Keratinocyte (primary cell): ENCODE results near the gene MXRA8. TPM values are rescaled to one million over a fixed set of nuclear protein-coding genes. Genes with fewer than 3 reads are reported as not detected.

Experiments
- DNase-seq: peaks from one replicate; pipeline ENCODE4 v3.0.0-alpha.2; 2011; ENCODE audit warnings: low read depth, missing footprints, low spot score
- FAIRE-seq: peaks from 2 replicates; lab custom pipeline; 2011; peaks lifted over from hg19 to GRCh38; lab: Jason Lieb, UNC
- H2AFZ ChIP-seq: 2 replicates; pipeline ENCODE4 v1.6.0; 2012; ENCODE audit warnings: low read length, control low read depth, inconsistent platforms; ENCODE audit not compliant: control insufficient read depth
- H3K27ac ChIP-seq: 2 replicates; pipeline ENCODE4 v1.5.1; 2011; ENCODE audit warnings: low read length; ENCODE audit not compliant: control insufficient read depth, insufficient read depth
- H3K27me3 ChIP-seq: 3 replicates; pipeline ENCODE4 v1.6.0; 2011; ENCODE audit warnings: low read length; ENCODE audit not compliant: control insufficient read depth, insufficient read depth; ENCODE audit errors: extremely low read depth
- H3K36me3 ChIP-seq, 2 experiments: 2 replicates in 1 of 2; 3 replicates in 1 of 2; pipeline ENCODE4 v1.5.1; 2011; ENCODE audit warnings: low read length in 2 of 2, mild to moderate bottlenecking in 1 of 2; ENCODE audit not compliant: control insufficient read depth in 2 of 2, insufficient read depth in 2 of 2; ENCODE audit errors: extremely low read depth in 1 of 2
- H3K4me1 ChIP-seq: 3 replicates; pipeline ENCODE4 v1.5.1; 2011; ENCODE audit warnings: low read length; ENCODE audit not compliant: control insufficient read depth, insufficient read depth; ENCODE audit errors: extremely low read depth
- H3K4me2 ChIP-seq: 3 replicates; pipeline ENCODE4 v1.6.0; 2011; ENCODE audit warnings: low read depth, low read length; ENCODE audit not compliant: control insufficient read depth, insufficient read depth; ENCODE audit errors: extremely low read depth
- H3K4me3 ChIP-seq, 3 experiments: fragments of 200-600 bp in 1 of 3; sonication (generic) in 1 of 3; 2 replicates in 2 of 3; 3 replicates in 1 of 3; pipeline ENCODE4 v1.5.1; 2011 to 2016; ENCODE audit warnings: low read length in 3 of 3, mild to moderate bottlenecking in 3 of 3, control low read depth in 2 of 3, inconsistent platforms in 1 of 3, low read depth in 1 of 3, mixed read lengths in 1 of 3, mixed run types in 1 of 3, moderate library complexity in 1 of 3; ENCODE audit not compliant: control insufficient read depth in 2 of 3, insufficient read depth in 2 of 3; ENCODE audit errors: extremely low read depth in 1 of 3
- H3K79me2 ChIP-seq: 2 replicates; pipeline ENCODE4 v1.6.0; 2012; ENCODE audit warnings: low read length; ENCODE audit not compliant: control insufficient read depth, insufficient read depth
- H3K9ac ChIP-seq: 3 replicates; pipeline ENCODE4 v1.6.0; 2011; ENCODE audit warnings: low read length; ENCODE audit not compliant: control insufficient read depth, insufficient read depth; ENCODE audit errors: extremely low read depth
- H3K9me1 ChIP-seq: 3 replicates; pipeline ENCODE4 v1.6.0; 2011; ENCODE audit warnings: low read length; ENCODE audit not compliant: control insufficient read depth, insufficient read depth; ENCODE audit errors: extremely low read depth
- H3K9me3 ChIP-seq: 2 replicates; pipeline ENCODE4 v1.5.1; 2012; ENCODE audit warnings: low read depth, low read length; ENCODE audit not compliant: control insufficient read depth
- H4K20me1 ChIP-seq: 3 replicates; pipeline ENCODE4 v1.6.0; 2011; ENCODE audit warnings: low read length; ENCODE audit not compliant: control insufficient read depth, insufficient read depth; ENCODE audit errors: extremely low read depth
- EZH2 ChIP-seq: IDR thresholded peaks from one replicate; pipeline ENCODE4 v1.6.1; 2012; ENCODE audit warnings: inconsistent platforms, mild to moderate bottlenecking, low read length, moderate library complexity
- dilution Hi-C: fragments of 300-500 bp; cut with MboI; formaldehyde crosslinking; loops from one replicate; pipeline ENCODE4 v1.7.0; 2020; ENCODE audit warnings: low sequenced_read_pairs; ENCODE audit not compliant: extremely low pct_ligation_motif_present
- polyA plus RNA-seq, 5 experiments: library from polyadenylated mRNA; depleted of rRNA in 3 of 5; stranded (reverse) in 3 of 5; stranded (forward) in 1 of 5; unstranded in 1 of 5; fragments of >200 nt; gene quantifications; 1 replicate in 1 of 5; 2 replicates in 3 of 5; 3 replicates in 1 of 5; pipeline versions ENCODE4 v1.2.1 to v1.2.3, GENCODE V29; 2011 to 2012; ENCODE audit warnings: missing spikeins in 2 of 5, low read depth in 1 of 5, low replicate concordance in 1 of 5
- TF ChIP-seq, protein P1 (sequence below), 3 experiments: IDR thresholded peaks in 1 of 3; conservative IDR thresholded peaks in 1 of 3; optimal IDR thresholded peaks in 1 of 3; 2 replicates in 2 of 3; 3 replicates in 1 of 3; pipeline versions ENCODE3 to v1.5.1; 2011; ENCODE audit warnings: low read length in 3 of 3, mild to moderate bottlenecking in 3 of 3, moderate library complexity in 2 of 3, control low read depth in 1 of 3, inconsistent platforms in 1 of 3; ENCODE audit not compliant: insufficient read depth in 2 of 3; ENCODE audit errors: extremely low read depth in 1 of 3

Gene MXRA8
- polyA plus RNA-seq, 1 donor (not counting 4 experiments of a cell fraction or from before 2014, with no cell fraction given), result not detected

DNA sequence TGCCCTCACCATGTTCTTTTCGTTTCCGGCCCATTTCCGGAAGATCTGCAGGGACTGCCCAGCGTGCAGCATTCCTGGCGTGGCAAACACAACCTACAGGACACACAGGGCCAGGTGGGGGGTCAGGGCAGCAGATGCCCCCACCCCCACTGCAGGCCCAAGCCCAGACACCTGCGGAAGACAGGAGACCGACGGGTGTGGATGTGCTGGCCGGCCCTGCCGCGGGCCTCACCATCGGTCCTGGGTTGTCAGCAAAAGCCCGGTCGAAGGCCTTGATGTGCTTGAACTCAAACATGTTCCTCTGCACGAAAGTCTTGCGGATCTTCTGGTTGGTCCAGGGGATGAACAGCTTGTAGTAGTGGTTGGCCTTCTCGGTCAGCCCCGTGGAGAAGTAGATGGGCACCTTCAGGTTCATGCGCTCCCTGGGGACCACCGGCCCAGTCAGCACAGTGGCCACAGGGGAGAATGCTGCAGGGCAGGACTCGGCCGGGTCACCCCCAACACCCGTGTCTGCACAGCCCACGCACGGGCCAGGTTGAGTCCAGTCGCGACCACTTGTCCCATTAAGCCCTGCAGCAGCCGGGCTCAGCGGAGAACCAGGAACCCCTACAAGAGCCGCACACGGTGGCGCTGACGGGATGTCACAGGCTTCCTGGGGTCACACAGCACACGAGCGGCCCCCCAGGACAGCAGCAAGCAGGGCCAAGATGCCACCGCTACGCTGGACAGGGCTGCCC, 44.7 kb downstream of the MXRA8 start:
- TF ChIP-seq, protein P1, sequence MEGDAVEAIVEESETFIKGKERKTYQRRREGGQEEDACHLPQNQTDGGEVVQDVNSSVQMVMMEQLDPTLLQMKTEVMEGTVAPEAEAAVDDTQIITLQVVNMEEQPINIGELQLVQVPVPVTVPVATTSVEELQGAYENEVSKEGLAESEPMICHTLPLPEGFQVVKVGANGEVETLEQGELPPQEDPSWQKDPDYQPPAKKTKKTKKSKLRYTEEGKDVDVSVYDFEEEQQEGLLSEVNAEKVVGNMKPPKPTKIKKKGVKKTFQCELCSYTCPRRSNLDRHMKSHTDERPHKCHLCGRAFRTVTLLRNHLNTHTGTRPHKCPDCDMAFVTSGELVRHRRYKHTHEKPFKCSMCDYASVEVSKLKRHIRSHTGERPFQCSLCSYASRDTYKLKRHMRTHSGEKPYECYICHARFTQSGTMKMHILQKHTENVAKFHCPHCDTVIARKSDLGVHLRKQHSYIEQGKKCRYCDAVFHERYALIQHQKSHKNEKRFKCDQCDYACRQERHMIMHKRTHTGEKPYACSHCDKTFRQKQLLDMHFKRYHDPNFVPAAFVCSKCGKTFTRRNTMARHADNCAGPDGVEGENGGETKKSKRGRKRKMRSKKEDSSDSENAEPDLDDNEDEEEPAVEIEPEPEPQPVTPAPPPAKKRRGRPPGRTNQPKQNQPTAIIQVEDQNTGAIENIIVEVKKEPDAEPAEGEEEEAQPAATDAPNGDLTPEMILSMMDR (optimal IDR thresholded peaks at IDR 0.05 in 1 of 3, IDR thresholded peaks at IDR 0.05 in 1 of 3, conservative IDR thresholded peaks at IDR 0.05 in 1 of 3; ENCODE audit: extremely low read depth in 1 of 3, insufficient read depth in 2 of 3, low read length in 3 of 3), result no peak
- TF ChIP-seq EZH2, result no peak
- dilution Hi-C loops, result no loop called here
- no peaks in the 10 kb centered on the region for H3K27me3 ChIP-seq
- H3K27ac ChIP-seq, result no peak overlapping the region
- peaks cover 28% of the 10 kb centered on the region for H3K79me2 ChIP-seq
- H3K4me1 ChIP-seq, result peaks cover 27% of the 10 kb centered on the region
- H2AFZ ChIP-seq, result no peak overlapping the region
- H4K20me1 ChIP-seq, result peaks cover 10% of the 10 kb centered on the region
- no peak for DNase-seq
- FAIRE-seq, result no peak
- no peaks in the 10 kb centered on the region for H3K9me1 ChIP-seq
- H3K4me3 ChIP-seq, result no peak overlapping the region
- peaks cover 34 to 40% of the 10 kb centered on the region in 2 experiments for H3K36me3 ChIP-seq
- no peak overlapping the region for H3K4me2 ChIP-seq
- H3K9ac ChIP-seq, result no peak overlapping the region
- no peaks in the 10 kb centered on the region for H3K9me3 ChIP-seq

DNA sequence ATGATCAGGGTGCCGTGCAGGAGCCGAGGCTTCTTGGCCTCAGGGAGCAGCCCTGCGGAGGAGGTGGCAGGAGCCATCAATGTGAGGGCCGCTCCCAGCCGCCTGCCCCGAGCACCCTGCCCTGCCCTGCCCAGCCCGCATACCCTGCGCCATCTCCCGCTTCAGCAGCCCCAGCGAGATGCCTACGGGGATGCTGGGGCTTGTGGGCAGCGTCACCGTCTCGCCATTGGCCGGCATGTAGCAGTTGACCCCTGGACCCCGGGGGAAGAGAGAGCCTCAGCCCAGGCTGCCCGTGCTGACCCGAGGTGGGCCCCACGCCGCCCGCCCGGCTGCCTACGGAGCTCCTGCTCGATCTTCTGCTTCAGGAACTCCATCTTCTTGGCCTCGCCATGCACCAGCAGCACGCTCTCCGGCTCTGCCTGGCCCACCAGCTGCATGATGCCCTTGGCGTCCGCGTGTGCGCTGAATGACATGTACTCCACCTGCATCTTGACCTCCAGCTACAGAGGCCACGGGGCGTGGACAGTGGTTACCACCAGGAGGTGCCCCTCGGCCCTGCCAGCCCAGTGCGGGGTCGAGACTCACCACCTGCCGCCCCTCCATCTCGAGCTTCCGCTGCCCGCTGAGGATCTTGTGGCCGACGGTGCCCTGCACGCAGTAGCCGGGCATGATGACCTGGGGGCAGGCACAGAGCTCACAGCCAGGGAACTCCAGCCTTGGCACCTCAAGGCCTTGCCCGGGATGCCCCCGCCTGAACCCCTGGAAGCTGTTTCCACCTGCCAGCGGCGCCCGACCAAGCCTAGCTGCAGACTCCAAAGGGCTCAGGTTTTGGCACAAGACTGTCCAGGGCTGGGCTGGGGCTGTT, 45.7 kb downstream of the MXRA8 start:
- no peak for DNase-seq
- Histone ChIP-seq H3K4me3 (no peak overlapping the region), H4K20me1 (peaks cover 8% of the 10 kb centered on the region), H2AFZ (no peak overlapping the region), H3K9me3 (no peaks in the 10 kb centered on the region), H3K4me2 (no peak overlapping the region), H3K36me3 (peaks cover 33 to 39% of the 10 kb centered on the region in 2 experiments), H3K9ac (no peak overlapping the region), H3K4me1 (peaks cover 18% of the 10 kb centered on the region), H3K79me2 (peaks cover 27% of the 10 kb centered on the region), H3K27ac (no peak overlapping the region), H3K9me1 (no peaks in the 10 kb centered on the region), H3K27me3 (no peaks in the 10 kb centered on the region)
- FAIRE-seq, result no peak
- TF ChIP-seq, protein P1 (optimal IDR thresholded peaks at IDR 0.05 in 1 of 3, IDR thresholded peaks at IDR 0.05 in 1 of 3, conservative IDR thresholded peaks at IDR 0.05 in 1 of 3; ENCODE audit: extremely low read depth in 1 of 3, insufficient read depth in 2 of 3, low read length in 3 of 3), result no peak
- dilution Hi-C loops, result no loop called here
